Thymus (tissue), 11 donors: ENCODE results near the gene BTG1. TPM values are rescaled to one million over a fixed set of nuclear protein-coding genes. Genes with fewer than 3 reads are reported as not detected.
"Not testable (repeated sequence)": the region's sequence is repeated elsewhere in the genome, so short reads cannot be mapped to it uniquely, and the experiment has no call there.

Experiments used
- DNase-seq, 9 donors: peaks; one replicate each; pipeline ENCODE4 v3.0.0-alpha.2; 2013; ENCODE audit warnings: low spot score in 9 of 9, low read depth in 6 of 9, missing footprints in 1 of 9
- H3K27ac ChIP-seq, 2 donors: one replicate each; pipeline ENCODE4 v1.5.1; 2013; ENCODE audit warnings: control low read depth in 1 of 2, low read depth in 1 of 2, low read length in 1 of 2, mild to moderate bottlenecking in 1 of 2, moderate library complexity in 1 of 2
- H3K27me3 ChIP-seq, 2 donors: one replicate each; pipeline ENCODE4 v1.5.1; 2013; ENCODE audit warnings: low read length in 1 of 2; ENCODE audit not compliant: control insufficient read depth in 2 of 2, insufficient read depth in 1 of 2
- H3K36me3 ChIP-seq, 2 donors: one replicate each; pipeline ENCODE4 v1.5.1; 2013; ENCODE audit warnings: low read length in 1 of 2, mild to moderate bottlenecking in 1 of 2, moderate library complexity in 1 of 2; ENCODE audit not compliant: control insufficient read depth in 2 of 2, insufficient read depth in 2 of 2
- H3K4me1 ChIP-seq, 2 donors: one replicate each; pipeline ENCODE4 v1.5.1; 2013; ENCODE audit warnings: low read length in 2 of 2; ENCODE audit not compliant: control insufficient read depth in 2 of 2, insufficient read depth in 2 of 2
- H3K4me3 ChIP-seq, 2 donors: one replicate each; pipeline ENCODE4 v1.5.1; 2013; ENCODE audit warnings: low read length in 2 of 2, control low read depth in 1 of 2, mild to moderate bottlenecking in 1 of 2
- H3K9me3 ChIP-seq, 2 donors: one replicate each; pipeline ENCODE4 v1.5.1; 2013; ENCODE audit warnings: low read length in 1 of 2, mild to moderate bottlenecking in 1 of 2; ENCODE audit not compliant: control insufficient read depth in 2 of 2, insufficient read depth in 1 of 2
- WGBS: extraction: QIAGEN DNeasy Blood & Tissue Kit; methylation state at CpG from one replicate; pipeline ENCODE4 v1.1.7; 2013; 5-methylcytosine and 5-hydroxymethylcytosine counted together
- polyA plus RNA-seq: library from polyadenylated mRNA; stranded (reverse); fragments of 200-250 nt; gene quantifications from one replicate; pipeline ENCODE4 v1.2.3, GENCODE V29; 2013
- total RNA-seq: library from RNA; stranded (reverse); fragments of 120-200 nt; gene quantifications from one replicate; pipeline ENCODE4 v1.2.4, GENCODE V29; 2013
- donor health status: healthy.

The BTG1 gene
- total and polyA plus RNA-seq, 2 donors: 38.1 to 313 TPM

DNA sequence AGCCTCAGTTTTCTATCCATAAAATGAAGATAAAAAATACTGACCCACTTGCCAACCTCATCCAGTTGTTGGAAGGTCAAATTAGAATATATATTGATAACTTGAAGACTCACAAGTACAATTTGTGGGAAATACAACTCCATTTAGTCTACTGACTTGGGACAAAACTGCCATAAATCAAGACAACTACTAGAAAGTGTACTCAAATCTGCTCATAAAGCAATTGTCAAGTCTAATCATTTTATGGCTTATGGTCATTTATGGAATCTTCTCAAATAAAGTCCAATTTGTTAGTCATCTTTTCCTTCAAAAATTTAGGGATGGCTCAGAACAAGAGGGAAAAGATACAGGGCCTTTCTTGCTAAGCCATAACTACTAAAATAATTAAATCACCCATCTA, 7.0 kb downstream of the BTG1 start:
- Histone ChIP-seq H3K9me3 (no peaks in the 10 kb centered on the region), H3K27ac (peak overlapping the region in 1 of 2 donors; percentile 21), H3K36me3 (peaks cover 4 to 32% of the 10 kb centered on the region in 2 donors), H3K4me1 (peaks cover 16 to 28% of the 10 kb centered on the region in 2 donors), H3K4me3 (peak overlapping the region; percentile 85 to 96), H3K27me3 (no peaks in the 10 kb centered on the region)
- DNase-seq: no peak

DNA sequence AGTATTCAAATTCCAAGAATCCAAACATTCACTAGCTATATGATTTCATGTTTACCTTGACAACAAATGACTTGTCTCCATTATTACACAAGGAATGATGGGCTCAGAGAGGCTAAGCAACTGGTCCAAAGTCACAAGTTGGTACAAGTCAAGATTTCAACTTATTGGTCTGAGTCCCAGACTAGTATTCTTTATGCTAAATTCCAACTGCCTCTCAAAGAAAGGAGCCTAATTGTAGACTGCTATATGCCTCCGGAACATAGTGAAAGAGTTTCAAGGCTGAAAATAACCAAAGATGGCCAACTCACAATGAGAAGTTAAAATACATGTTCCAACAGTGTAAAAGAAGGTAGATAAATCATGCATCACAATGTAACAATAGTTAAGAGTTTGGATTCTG, 7.5 kb downstream of the BTG1 start:
- peak in 1 of 9 donors; percentile 43 for DNase-seq
- WGBS: 88% methylated on average over 1 of the region's 1 CpG
- H3K27me3 ChIP-seq: no peaks in the 10 kb centered on the region

DNA sequence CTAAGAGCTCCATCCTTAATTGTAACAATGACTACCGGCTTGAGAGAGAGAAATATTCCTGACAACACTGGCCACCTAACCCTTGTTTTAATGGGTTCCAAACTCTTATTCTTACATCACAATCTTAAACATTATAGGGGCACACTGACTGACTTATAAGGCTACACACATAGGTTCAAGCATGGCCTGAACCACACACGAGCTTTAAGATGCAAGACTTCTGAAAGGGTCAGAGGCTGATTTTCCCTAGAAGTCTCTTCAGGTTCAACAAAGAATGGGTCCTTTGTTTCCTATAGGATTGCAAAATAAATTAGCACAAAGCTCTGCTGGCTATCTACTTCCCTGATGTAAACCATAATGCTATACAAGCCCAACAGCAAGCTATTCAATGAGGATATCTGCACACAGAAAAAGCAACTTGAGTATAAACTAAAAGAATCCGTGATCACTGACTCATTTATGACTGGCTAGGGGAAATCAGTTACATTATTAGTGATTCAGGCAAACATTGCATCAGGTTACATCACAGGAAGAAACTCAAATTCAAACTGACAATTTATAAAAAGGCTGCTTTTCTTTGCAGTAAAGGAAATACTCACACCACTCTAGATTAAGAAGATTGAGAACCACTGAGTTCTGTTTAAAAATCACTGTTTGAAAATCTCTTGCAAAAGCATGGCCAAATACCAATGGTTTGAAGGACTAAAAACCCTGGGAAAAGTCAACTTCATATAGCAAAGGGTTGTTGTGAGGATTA, 8.5 kb downstream of the BTG1 start:
- peaks cover 23 to 41% of the 10 kb centered on the region in 2 donors for H3K4me1 ChIP-seq
- H3K9me3 ChIP-seq: no peaks in the 10 kb centered on the region
- DNase-seq: peak in 1 of 9 donors; percentile 51
- 91% methylated on average over 3 of the region's 3 CpGs for WGBS
- no peaks in the 10 kb centered on the region for H3K27me3 ChIP-seq
- peaks cover 4 to 18% of the 10 kb centered on the region in 2 donors for H3K36me3 ChIP-seq
- H3K4me3 ChIP-seq: peak overlapping the region; percentile 85 to 96
- H3K27ac ChIP-seq: peak overlapping the region; percentile 67 to 75

More for the DNA sequence above, 7.5 kb downstream of the BTG1 start:
- Histone ChIP-seq H3K4me3 (peak overlapping the region; percentile 85 to 96), H3K9me3 (no peaks in the 10 kb centered on the region), H3K36me3 (peaks cover 4 to 27% of the 10 kb centered on the region in 2 donors), H3K4me1 (peaks cover 21 to 32% of the 10 kb centered on the region in 2 donors), H3K27ac (peak overlapping the region; percentile 67 to 70)

DNA sequence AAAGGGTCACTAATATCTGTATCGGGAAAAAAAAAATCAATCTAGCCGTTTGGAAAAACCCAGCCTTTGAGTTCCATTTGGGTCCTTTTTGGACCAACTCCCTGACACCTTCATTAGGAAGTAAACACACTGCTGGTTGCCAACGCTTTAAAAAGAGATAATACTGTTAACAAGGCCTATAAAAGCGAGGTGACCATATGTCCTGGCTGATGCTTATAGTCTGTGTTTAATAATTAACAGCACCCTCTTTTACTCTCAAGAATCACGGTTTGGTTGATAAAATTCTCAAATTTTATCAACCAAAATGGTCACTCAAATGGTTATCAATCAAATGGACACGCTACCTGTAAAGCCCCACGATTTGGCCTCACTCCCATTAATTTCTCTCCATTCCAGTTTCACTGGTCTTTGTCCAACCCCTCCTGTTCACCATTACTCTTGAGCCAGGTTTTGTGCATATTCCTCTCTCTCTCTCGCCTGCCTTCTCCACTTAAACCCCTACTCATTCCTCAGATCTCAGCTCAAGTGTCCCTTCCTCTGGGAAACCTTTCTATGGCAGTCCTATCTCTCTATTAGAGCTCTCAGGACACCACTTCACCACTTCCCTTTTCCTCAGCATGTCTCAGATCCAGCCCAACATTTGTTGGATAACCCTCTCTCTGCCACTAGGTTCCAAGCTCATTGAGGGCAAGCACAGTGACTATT, 9.5 kb downstream of the BTG1 start:
- peak overlapping the region in 1 of 2 donors; percentile 85 for H3K4me3 ChIP-seq
- no peaks in the 10 kb centered on the region for H3K27me3 ChIP-seq
- no peaks in the 10 kb centered on the region for H3K9me3 ChIP-seq
- peaks cover 23 to 42% of the 10 kb centered on the region in 2 donors for H3K4me1 ChIP-seq
- peaks cover 4 to 18% of the 10 kb centered on the region in 2 donors for H3K36me3 ChIP-seq
- DNase-seq: no peak
- peak overlapping the region in 1 of 2 donors; percentile 77 for H3K27ac ChIP-seq
- 97% methylated on average over 8 of the region's 8 CpGs for WGBS

DNA sequence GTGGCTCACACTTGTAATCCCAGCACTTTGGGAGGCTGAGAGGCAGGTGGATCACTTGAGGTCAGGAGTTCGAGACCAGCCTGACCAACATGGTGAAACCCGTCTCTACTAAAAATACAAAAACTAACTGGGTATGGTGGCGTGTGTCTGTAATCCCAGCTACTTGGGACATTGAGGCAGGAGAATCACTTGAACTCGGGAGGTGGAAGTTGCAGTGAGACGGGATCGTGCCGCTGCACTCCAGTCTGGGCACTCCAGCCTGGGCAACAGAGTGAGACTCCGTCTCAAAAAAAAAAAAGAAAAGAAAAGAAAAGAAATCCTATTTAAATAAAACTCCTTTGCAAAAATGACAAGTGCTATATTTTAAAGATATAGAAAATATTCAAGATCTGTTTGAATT, 10.1 kb downstream of the BTG1 start:
- H3K9me3 ChIP-seq, H3K27ac ChIP-seq, H3K27me3 ChIP-seq, H3K4me3 ChIP-seq, DNase-seq: not testable (repeated sequence)
- 91% methylated on average over 8 of the region's 8 CpGs for WGBS
- Histone ChIP-seq H3K4me1 (peaks cover 23 to 42% of the 10 kb centered on the region in 2 donors), H3K36me3 (peaks cover 4 to 12% of the 10 kb centered on the region in 2 donors)

DNA sequence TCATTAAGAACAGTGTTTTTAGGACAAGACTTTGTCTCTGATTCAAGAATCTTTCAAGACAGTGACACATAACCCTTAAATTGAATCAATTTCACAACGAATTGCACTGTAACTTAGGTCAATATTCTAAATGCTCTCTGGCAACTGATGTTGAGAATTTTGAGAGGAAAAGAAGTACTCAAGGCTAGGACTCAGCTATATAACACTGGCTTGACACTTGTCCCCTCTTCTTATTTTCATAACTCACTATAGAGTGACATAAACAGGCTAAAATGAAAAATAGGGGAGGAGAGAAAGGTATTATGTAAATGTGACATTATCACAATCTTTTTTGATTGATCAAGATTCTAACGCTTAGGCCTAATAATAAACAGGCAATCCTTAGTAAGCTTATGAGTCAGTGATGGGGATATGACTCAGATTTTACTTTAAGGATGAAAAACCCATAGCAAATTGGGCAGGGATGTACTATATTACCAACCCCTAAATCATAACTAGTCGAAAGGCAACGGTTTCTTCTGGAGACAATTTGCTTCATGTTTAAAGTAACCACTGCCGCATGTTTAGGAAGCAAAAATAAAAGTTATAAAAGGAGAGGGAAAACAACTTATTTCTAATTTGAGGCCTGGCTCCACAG, 10.9 kb downstream of the BTG1 start:
- H3K36me3 ChIP-seq: peaks cover 7 to 8% of the 10 kb centered on the region in 2 donors
- H3K9me3 ChIP-seq: no peaks in the 10 kb centered on the region
- peak overlapping the region in 1 of 2 donors; percentile 67 for H3K27ac ChIP-seq
- peaks cover 23 to 40% of the 10 kb centered on the region in 2 donors for H3K4me1 ChIP-seq
- peak in 1 of 9 donors; percentile 21 for DNase-seq
- no peaks in the 10 kb centered on the region for H3K27me3 ChIP-seq
- H3K4me3 ChIP-seq: peak overlapping the region in 1 of 2 donors; percentile 43
- WGBS: 86% methylated on average over 5 of the region's 5 CpGs

DNA sequence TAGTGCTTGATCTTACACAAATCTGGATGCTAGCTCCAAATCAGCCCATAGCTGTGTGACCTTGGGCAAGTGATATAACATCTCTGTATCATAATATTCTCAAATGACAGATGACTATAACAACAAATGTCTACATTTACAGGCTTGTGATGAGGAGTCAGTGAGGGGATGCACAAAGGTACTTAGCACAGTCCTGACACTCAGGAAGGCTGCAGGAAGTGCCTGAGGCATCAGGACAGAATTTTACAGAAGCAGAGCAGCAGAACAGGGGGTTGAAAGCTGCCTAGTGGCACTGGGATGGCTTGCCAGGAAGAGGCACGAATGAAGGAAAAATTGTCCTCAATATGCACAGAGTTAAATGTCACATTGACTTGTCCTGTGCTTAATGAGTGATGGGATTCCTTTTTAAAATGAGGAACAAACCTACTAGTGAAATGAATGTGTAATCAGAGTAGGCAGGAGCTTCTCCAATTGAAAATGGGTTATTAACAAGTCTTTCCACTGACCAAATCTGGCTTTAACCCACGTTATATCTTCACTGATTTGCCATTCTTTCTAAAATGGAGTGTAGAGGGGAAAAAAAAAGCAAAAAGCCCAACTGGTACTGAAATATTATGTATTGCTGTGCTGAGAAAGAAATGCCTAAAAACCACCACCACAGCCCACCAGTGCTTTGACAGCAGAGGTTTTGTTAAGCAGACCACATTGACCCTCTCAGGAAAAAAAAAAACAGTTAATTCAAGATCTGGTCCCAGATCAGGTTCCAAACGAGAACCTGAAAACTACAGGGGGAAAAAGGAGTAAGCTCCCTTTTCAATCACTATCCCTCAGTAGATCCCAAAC, 11.6 kb downstream of the BTG1 start:
- 36% methylated on average over 3 of the region's 3 CpGs for WGBS
- Histone ChIP-seq H3K4me1 (peaks cover 26 to 38% of the 10 kb centered on the region in 2 donors), H3K36me3 (peaks cover 9 to 14% of the 10 kb centered on the region in 2 donors), H3K27ac (peak overlapping the region; percentile 55 to 67), H3K27me3 (no peaks in the 10 kb centered on the region), H3K9me3 (no peaks in the 10 kb centered on the region), H3K4me3 (peak overlapping the region in 1 of 2 donors; percentile 43)
- DNase-seq: peak in 1 of 9 donors; percentile 35

DNA sequence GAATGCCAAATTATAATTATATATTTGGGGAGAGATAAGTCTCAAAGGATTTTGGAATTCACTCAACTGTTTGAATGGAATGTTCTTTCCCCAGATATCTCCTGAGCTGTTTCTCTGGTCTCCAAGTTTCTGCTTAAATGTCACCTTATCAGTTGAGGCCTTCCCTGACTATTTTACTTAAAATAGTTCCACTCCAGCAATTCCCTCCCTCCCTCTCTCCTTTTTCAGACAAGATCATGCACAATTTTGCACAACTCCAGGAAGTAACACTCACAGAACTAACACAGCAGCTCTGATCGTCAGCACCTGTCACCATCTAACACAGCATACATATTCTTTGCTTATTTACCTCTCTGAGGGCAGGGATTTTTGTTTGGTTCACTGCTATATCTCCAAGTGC, 12.5 kb downstream of the BTG1 start:
- Histone ChIP-seq H3K27me3 (no peaks in the 10 kb centered on the region), H3K27ac (peak overlapping the region; percentile 42 to 67), H3K9me3 (no peaks in the 10 kb centered on the region), H3K36me3 (peaks cover 8 to 21% of the 10 kb centered on the region in 2 donors), H3K4me1 (peaks cover 29 to 38% of the 10 kb centered on the region in 2 donors), H3K4me3 (peak overlapping the region in 1 of 2 donors; percentile 43)
- WGBS: 3% methylated on average over 1 of the region's 1 CpG
- peak in 1 of 9 donors; percentile 57 for DNase-seq
